ENCODE measurements around the gene PIK3R3. TPM values are rescaled to one million over a fixed set of nuclear protein-coding genes. Genes with fewer than 3 reads are reported as not detected.
A peak's percentile ranks its signal among the peaks of the same experiment; 100 is the strongest.

Gene PIK3R3
- total RNA-seq, 1 experiment from 2014 or later = 12.4 TPM

DNA sequence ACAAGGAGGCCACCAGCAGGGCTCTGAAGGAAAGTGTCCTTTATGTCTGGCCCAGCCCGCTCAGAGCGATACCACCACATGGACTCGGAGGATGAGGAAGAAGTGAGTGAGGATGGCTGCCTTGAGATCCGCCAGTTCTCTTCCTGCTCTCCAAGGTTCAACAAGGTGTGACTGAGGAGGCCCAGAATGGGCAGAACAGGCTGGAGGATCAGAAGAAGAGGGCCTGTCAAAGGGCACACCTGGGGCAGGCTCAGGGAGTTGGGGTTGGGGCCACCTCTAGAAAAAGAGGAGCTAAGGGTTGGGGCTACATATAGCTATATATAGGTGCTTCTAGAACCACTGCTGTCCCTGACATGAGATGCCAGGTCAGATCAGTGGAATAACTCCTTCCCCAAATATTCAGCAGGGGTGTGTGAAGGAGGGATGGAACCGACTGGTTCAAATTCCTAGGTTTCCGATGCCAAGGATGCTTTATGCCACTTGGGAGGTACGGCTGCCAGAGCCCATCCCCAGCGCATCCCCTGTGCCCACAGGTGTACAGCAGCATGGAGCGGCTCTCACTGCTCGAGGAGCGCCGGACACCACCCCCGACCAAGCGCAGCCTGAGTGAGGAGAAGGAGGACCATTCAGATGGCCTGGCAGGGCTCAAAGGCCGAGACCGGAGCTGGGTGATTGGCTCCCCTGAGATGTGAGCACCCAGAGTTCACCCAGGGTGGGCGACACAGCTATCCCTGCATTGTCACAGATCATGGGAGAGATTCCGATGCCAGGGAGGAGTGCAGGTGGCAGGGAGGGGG, 102.2 kb downstream of the PIK3R3 start:
- Histone ChIP-seq H3K9ac (ENCODE audit: extremely low read depth, insufficient read length, low read length) (no peak overlapping the region), H4K8ac (replicated peaks; ENCODE audit: insufficient read length, low read depth, low read length) (no peak overlapping the region), H3K23ac (ENCODE audit: insufficient read length, low read depth, low read length) (no peak overlapping the region), H2AK5ac (ENCODE audit: insufficient read length, low read length) (no peak overlapping the region), H3K27ac (ENCODE audit: insufficient read length, low read depth, low read length) (no peak overlapping the region), H3K4me2 (ENCODE audit: insufficient read depth, insufficient read length, low read length) (no peak overlapping the region), H3K14ac (ENCODE audit: insufficient read depth, low read length) (no peak overlapping the region), H3K18ac (ENCODE audit: insufficient read length, low read depth, low read length) (no peak overlapping the region), H3K23me2 (ENCODE audit: insufficient read length, low read depth, low read length, poor library complexity, severe bottlenecking) (no peaks in the 10 kb centered on the region), H2BK5ac (ENCODE audit: insufficient read length, low read length) (no peak overlapping the region), H3K56ac (ENCODE audit: insufficient read length, low read depth, low read length) (no peak overlapping the region), H2AFZ (ENCODE audit: low read length) (no peak overlapping the region), H3K4me1 (ENCODE audit: insufficient read depth, low read length) (no peaks in the 10 kb centered on the region), H4K5ac (ENCODE audit: insufficient read length, low read depth, low read length) (no peak overlapping the region), H4K20me1 (ENCODE audit: control insufficient read depth, insufficient read depth, insufficient read length) (no peaks in the 10 kb centered on the region), H3K4ac (ENCODE audit: low read depth, low read length) (no peak overlapping the region), H4K91ac (ENCODE audit: insufficient read length, low read depth, low read length) (no peak overlapping the region), H3K79me1 (ENCODE audit: insufficient read depth, low read depth, low read length, poor library complexity, severe bottlenecking) (no peaks in the 10 kb centered on the region), H2BK12ac (ENCODE audit: insufficient read length, low read depth, low read length) (no peak overlapping the region), H2BK15ac (ENCODE audit: low read depth, low read length) (no peak overlapping the region), H3K79me2 (ENCODE audit: insufficient read depth, low read length) (no peaks in the 10 kb centered on the region), H2BK120ac (ENCODE audit: low read depth, low read length, poor library complexity, severe bottlenecking) (no peak overlapping the region), H2BK20ac (ENCODE audit: low read depth, low read length, poor library complexity, severe bottlenecking) (no peak overlapping the region), H3T11ph (ENCODE audit: low read length) (no peak overlapping the region), H3K9me3 (ENCODE audit: control insufficient read depth, low read depth, low read length) (no peaks in the 10 kb centered on the region), H3K27me3 (ENCODE audit: insufficient read depth, low read length) (no peaks in the 10 kb centered on the region)
- Mint-ChIP-seq H3K9me3 (no peaks in the 10 kb centered on the region), H3K36me3 (ENCODE audit: insufficient read depth in 1 of 3, low read depth in 3 of 3) (peaks cover 23 to 57% (median 48%) of the 10 kb centered on the region in 3 experiments; a peak in 6 of 7 replicates), H3K27ac (peak overlapping the region in 1 of 3 experiments; percentile 57; a peak in 3 of 7 replicates), H3K4me3 (no peak overlapping the region; a peak in 1 of 5 replicates), H3K27me3 (ENCODE audit: low read depth) (no peaks in the 10 kb centered on the region), H3K4me1 (no peaks in the 10 kb centered on the region)
- DNase-seq = peak; percentile 17
- TF ChIP-seq, protein P1, sequence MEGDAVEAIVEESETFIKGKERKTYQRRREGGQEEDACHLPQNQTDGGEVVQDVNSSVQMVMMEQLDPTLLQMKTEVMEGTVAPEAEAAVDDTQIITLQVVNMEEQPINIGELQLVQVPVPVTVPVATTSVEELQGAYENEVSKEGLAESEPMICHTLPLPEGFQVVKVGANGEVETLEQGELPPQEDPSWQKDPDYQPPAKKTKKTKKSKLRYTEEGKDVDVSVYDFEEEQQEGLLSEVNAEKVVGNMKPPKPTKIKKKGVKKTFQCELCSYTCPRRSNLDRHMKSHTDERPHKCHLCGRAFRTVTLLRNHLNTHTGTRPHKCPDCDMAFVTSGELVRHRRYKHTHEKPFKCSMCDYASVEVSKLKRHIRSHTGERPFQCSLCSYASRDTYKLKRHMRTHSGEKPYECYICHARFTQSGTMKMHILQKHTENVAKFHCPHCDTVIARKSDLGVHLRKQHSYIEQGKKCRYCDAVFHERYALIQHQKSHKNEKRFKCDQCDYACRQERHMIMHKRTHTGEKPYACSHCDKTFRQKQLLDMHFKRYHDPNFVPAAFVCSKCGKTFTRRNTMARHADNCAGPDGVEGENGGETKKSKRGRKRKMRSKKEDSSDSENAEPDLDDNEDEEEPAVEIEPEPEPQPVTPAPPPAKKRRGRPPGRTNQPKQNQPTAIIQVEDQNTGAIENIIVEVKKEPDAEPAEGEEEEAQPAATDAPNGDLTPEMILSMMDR (conservative IDR thresholded peaks at IDR 0.05) = no peak
- no CpG with 5 or more reads among the region's 18 CpGs for WGBS (ENCODE audit: extremely low coverage, insufficient read length, low lambda C conversion rate)

Measured in H9 (cell line).